ENCODE data around the gene FHOD3. TPM values are rescaled to one million over a fixed set of nuclear protein-coding genes. Genes with fewer than 3 reads are reported as not detected.

The FHOD3 gene
- total and polyA plus RNA-seq, 2 of the 13 experiments (the other 11 are each of a cell fraction or from before 2014, with no cell fraction given): 0.07 TPM; not detected in 1

DNA sequence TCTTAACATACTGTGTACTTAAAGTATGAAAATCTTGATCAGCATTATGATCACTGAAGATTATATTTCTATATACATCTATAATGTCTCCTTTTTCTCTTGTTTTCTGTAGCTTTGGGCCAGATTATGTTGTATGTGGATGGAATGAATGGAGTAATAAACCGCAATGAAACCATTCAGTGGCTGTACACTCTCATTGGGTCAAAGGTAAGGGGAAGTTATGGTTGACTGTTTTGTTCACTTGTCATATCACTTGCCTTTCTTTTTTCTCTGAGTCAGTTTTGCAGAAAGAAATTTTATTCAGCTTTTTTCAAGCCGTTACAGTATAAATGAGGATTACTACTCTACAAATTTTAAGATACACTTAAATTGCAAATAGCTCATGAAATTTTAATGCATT lies 278.8 kb downstream of the FHOD3 start (continued):
- TF ChIP-seq MAFF (IDR thresholded peaks at IDR 0.05; ENCODE audit: low read depth, low read length) (no peak), ZNF678 (CRISPR knock-in tag; IDR thresholded peaks at IDR 0.05) (no peak), ZNF841 (CRISPR knock-in tag; IDR thresholded peaks at IDR 0.05; ENCODE audit: borderline replicate concordance) (no peak), SMYD3 (CRISPR knock-in tag; IDR thresholded peaks at IDR 0.05) (no peak), ISX (CRISPR knock-in tag; conservative IDR thresholded peaks at IDR 0.05) (no peak), POLR2A (IDR thresholded peaks at IDR 0.05; ENCODE audit: insufficient read depth in 1 of 2, low read depth in 2 of 2, low read length in 2 of 2) (no peak), NR2F1 (CRISPR knock-in tag; IDR thresholded peaks at IDR 0.05) (no peak), ZNF441 (CRISPR knock-in tag; IDR thresholded peaks at IDR 0.05; ENCODE audit: borderline replicate concordance) (no peak), ARNT (IDR thresholded peaks at IDR 0.05) (no peak)
- TF ChIP-seq, protein P1, sequence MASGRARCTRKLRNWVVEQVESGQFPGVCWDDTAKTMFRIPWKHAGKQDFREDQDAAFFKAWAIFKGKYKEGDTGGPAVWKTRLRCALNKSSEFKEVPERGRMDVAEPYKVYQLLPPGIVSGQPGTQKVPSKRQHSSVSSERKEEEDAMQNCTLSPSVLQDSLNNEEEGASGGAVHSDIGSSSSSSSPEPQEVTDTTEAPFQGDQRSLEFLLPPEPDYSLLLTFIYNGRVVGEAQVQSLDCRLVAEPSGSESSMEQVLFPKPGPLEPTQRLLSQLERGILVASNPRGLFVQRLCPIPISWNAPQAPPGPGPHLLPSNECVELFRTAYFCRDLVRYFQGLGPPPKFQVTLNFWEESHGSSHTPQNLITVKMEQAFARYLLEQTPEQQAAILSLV (CRISPR knock-in tag; IDR thresholded peaks at IDR 0.05; ENCODE audit: borderline replicate concordance): no peak
- TF ChIP-seq, protein P2, sequence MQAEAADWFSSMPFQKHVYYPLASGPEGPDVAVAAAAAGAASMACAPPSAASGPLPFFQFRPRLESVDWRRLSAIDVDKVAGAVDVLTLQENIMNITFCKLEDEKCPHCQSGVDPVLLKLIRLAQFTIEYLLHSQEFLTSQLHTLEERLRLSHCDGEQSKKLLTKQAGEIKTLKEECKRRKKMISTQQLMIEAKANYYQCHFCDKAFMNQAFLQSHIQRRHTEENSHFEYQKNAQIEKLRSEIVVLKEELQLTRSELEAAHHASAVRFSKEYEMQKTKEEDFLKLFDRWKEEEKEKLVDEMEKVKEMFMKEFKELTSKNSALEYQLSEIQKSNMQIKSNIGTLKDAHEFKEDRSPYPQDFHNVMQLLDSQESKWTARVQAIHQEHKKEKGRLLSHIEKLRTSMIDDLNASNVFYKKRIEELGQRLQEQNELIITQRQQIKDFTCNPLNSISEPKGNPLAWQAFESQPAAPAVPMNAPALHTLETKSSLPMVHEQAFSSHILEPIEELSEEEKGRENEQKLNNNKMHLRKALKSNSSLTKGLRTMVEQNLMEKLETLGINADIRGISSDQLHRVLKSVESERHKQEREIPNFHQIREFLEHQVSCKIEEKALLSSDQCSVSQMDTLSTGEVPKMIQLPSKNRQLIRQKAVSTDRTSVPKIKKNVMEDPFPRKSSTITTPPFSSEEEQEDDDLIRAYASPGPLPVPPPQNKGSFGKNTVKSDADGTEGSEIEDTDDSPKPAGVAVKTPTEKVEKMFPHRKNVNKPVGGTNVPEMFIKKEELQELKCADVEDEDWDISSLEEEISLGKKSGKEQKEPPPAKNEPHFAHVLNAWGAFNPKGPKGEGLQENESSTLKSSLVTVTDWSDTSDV (CRISPR knock-in tag; IDR thresholded peaks at IDR 0.05): no peak
- TF ChIP-seq, protein P3, sequence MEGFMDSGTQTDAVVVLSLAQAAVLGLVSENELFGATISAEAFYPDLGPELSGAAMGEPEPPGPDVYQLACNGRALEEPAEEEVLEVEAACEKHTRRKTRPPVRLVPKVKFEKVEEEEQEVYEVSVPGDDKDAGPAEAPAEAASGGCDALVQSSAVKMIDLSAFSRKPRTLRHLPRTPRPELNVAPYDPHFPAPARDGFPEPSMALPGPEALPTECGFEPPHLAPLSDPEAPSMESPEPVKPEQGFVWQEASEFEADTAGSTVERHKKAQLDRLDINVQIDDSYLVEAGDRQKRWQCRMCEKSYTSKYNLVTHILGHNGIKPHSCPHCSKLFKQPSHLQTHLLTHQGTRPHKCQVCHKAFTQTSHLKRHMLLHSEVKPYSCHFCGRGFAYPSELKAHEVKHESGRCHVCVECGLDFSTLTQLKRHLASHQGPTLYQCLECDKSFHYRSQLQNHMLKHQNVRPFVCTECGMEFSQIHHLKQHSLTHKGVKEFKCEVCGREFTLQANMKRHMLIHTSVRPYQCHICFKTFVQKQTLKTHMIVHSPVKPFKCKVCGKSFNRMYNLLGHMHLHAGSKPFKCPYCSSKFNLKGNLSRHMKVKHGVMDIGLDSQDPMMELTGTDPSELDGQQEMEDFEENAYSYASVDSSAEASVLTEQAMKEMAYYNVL (CRISPR knock-in tag; IDR thresholded peaks at IDR 0.05; ENCODE audit: borderline replicate concordance): no peak

Measured in HepG2 (cell line).